ENCODE data around the gene MAGEA8.
A peak's percentile ranks its signal among the peaks of the same experiment; 100 is the strongest.
"Not testable (repeated sequence)": the region's sequence is repeated elsewhere in the genome, so short reads cannot be mapped to it uniquely, and the experiment has no call there.

Gene MAGEA8

GRCh38 chrX:149881081-149881711, at the start of gene MAGEA8:
Gene MAGEA8, plus strand, starts transcription at chrX:149881183. Its CDS starts 3,090 bp downstream, at chrX:149884273.
- no peak for DNase-seq (ENCODE audit: low read depth)

- DNase-seq (ENCODE audit: low read depth): no peak
Measured at GRCh38 chrX:149831473-149831872, 49.5 kb upstream of the MAGEA8 start.

GRCh38 chrX:149836728-149837127, 44.3 kb upstream of the MAGEA8 start:
- not testable (repeated sequence) for DNase-seq (ENCODE audit: low read depth)

GRCh38 chrX:149837167-149837566, 43.8 kb upstream of the MAGEA8 start:
- DNase-seq (ENCODE audit: low read depth): no peak

- DNase-seq (ENCODE audit: low read depth): no peak
Measured at GRCh38 chrX:149837639-149838038, 43.3 kb upstream of the MAGEA8 start.

- no peak for DNase-seq (ENCODE audit: low read depth)
Measured at GRCh38 chrX:149841929-149842328, 39.1 kb upstream of the MAGEA8 start.

GRCh38 chrX:149845385-149845784, 35.6 kb upstream of the MAGEA8 start:
- no peak for DNase-seq (ENCODE audit: low read depth)

GRCh38 chrX:149846789-149847188, 34.2 kb upstream of the MAGEA8 start:
- DNase-seq (ENCODE audit: low read depth): no peak

- no peak for DNase-seq (ENCODE audit: low read depth)
Measured at GRCh38 chrX:149848855-149849254, 32.1 kb upstream of the MAGEA8 start.

GRCh38 chrX:149849787-149850186, 31.2 kb upstream of the MAGEA8 start:
- no peak for DNase-seq (ENCODE audit: low read depth)

- DNase-seq (ENCODE audit: low read depth): no peak
Measured at GRCh38 chrX:149851864-149852263, 29.1 kb upstream of the MAGEA8 start.

GRCh38 chrX:149853925-149854324, 27.1 kb upstream of the MAGEA8 start:
- no peak for DNase-seq (ENCODE audit: low read depth)

- no peak for DNase-seq (ENCODE audit: low read depth)
Measured at GRCh38 chrX:149858592-149858991, 22.4 kb upstream of the MAGEA8 start.

- DNase-seq (ENCODE audit: low read depth): no peak
Measured at GRCh38 chrX:149860445-149860844, 20.5 kb upstream of the MAGEA8 start.

GRCh38 chrX:149865390-149865789, 15.6 kb upstream of the MAGEA8 start:
- DNase-seq (ENCODE audit: low read depth): no peak

GRCh38 chrX:149867488-149867887, 13.5 kb upstream of the MAGEA8 start:
- DNase-seq (ENCODE audit: low read depth): no peak

GRCh38 chrX:149870840-149871239, 10.1 kb upstream of the MAGEA8 start:
- no peak for DNase-seq (ENCODE audit: low read depth)

- no peak for DNase-seq (ENCODE audit: low read depth)
Measured at GRCh38 chrX:149871433-149871832, 9.6 kb upstream of the MAGEA8 start.

GRCh38 chrX:149871940-149872339, 9.0 kb upstream of the MAGEA8 start:
- peak; percentile 41 for DNase-seq (ENCODE audit: low read depth)

- DNase-seq (ENCODE audit: low read depth): no peak
Measured at GRCh38 chrX:149877157-149877556, 3.8 kb upstream of the MAGEA8 start.

- DNase-seq (ENCODE audit: low read depth): no peak
Measured at GRCh38 chrX:149877636-149878035, 3.3 kb upstream of the MAGEA8 start.

- not testable (repeated sequence) for DNase-seq (ENCODE audit: low read depth)
Measured at GRCh38 chrX:149890828-149891227, 9.8 kb downstream of the MAGEA8 start.

- no peak for DNase-seq (ENCODE audit: low read depth)
Measured at GRCh38 chrX:149898554-149898953, 17.6 kb downstream of the MAGEA8 start.
